SK-N-SH (cell line): ENCODE measurements around the gene SHB. TPM values are rescaled to one million over a fixed set of nuclear protein-coding genes. Genes with fewer than 3 reads are reported as not detected.

Experiments
- CTCF ChIA-PET: fragments of 300-600, 350-600 bp; formaldehyde crosslinking; extraction: SDS; loops from one replicate; lab custom pipeline; 2021; lab: Yijun Ruan, JAX
- POLR2A ChIA-PET: fragments of 350-600 bp; sonication (Branson Sonifier 250); formaldehyde crosslinking; extraction: SDS; loops from one replicate; lab custom pipeline; 2020; ENCODE audit warnings: antibody characterized with exemption, inconsistent platforms; lab: Yijun Ruan, JAX
- DNase-seq: peaks from one replicate; pipeline ENCODE4 v3.0.0; 2012
- H2AFZ ChIP-seq: fragments of 200-600 bp; sonication (generic); 2 replicates; pipeline ENCODE4 v1.8.1; 2016; ENCODE audit warnings: antibody characterized with exemption, mild to moderate bottlenecking, low read depth
- H3F3A ChIP-seq: fragments of 200-600 bp; sonication (generic); replicated peaks from 2 replicates; pipeline ENCODE3; 2016; ENCODE audit warnings: antibody characterized with exemption, mild to moderate bottlenecking; ENCODE audit not compliant: insufficient read depth
- H3K27ac ChIP-seq, 2 experiments: fragments of 200-500 bp in 1 of 2; fragments of 200-600 bp in 1 of 2; sonication (Bioruptor generic) in 1 of 2; sonication (generic), shearing (Covaris generic) in 1 of 2; 2 replicates each; pipeline versions ENCODE4 v1.5.1 to v1.6.1; 2014 to 2016; ENCODE audit warnings: low read depth in 2 of 2, inconsistent platforms in 1 of 2, low read length in 1 of 2, mild to moderate bottlenecking in 1 of 2, mixed read lengths in 1 of 2
- H3K27me3 ChIP-seq: fragments of 200-600 bp; sonication (generic), shearing (Covaris generic); 2 replicates; pipeline ENCODE4 v1.6.1; 2016; ENCODE audit warnings: mixed run types; ENCODE audit not compliant: insufficient read depth
- H3K36me3 ChIP-seq, 2 experiments: fragments of 200-500 bp in 1 of 2; fragments of 200-600 bp in 1 of 2; sonication (Bioruptor generic) in 1 of 2; sonication (generic) in 1 of 2; replicated peaks in 1 of 2; 2 replicates each; pipeline versions ENCODE3 to v1.5.1; 2014 to 2016; ENCODE audit warnings: low read length in 1 of 2, mild to moderate bottlenecking in 1 of 2; ENCODE audit not compliant: insufficient read depth in 2 of 2, control insufficient read depth in 1 of 2
- H3K4me1 ChIP-seq, 2 experiments: fragments of 200-500 bp in 1 of 2; fragments of 200-600 bp in 1 of 2; sonication (Bioruptor generic) in 1 of 2; sonication (generic), shearing (Covaris generic) in 1 of 2; 2 replicates each; pipeline versions ENCODE4 v1.5.1 to v1.6.1; 2014 to 2016; ENCODE audit warnings: low read depth in 1 of 2, low read length in 1 of 2, mixed run types in 1 of 2; ENCODE audit not compliant: insufficient read depth in 2 of 2, control insufficient read depth in 1 of 2
- H3K4me2 ChIP-seq: fragments of 200-600 bp; sonication (generic), shearing (Covaris generic); 2 replicates; pipeline ENCODE4 v1.6.1; 2017; ENCODE audit warnings: mixed run types
- H3K4me3 ChIP-seq, 2 experiments: fragments of 200-500 bp in 1 of 2; fragments of 200-600 bp in 1 of 2; sonication (Bioruptor generic) in 1 of 2; sonication (generic), shearing (Covaris generic) in 1 of 2; 2 replicates each; pipeline versions ENCODE4 v1.5.1 to v1.8.1; 2014 to 2016; ENCODE audit warnings: low read depth in 2 of 2, inconsistent platforms in 1 of 2, low read length in 1 of 2, mild to moderate bottlenecking in 1 of 2, mixed read lengths in 1 of 2, moderate library complexity in 1 of 2
- H3K79me2 ChIP-seq: fragments of 200-600 bp; sonication (generic); 2 replicates; pipeline ENCODE4 v1.8.1; 2017; ENCODE audit warnings: mild to moderate bottlenecking; ENCODE audit not compliant: insufficient read depth
- H3K9ac ChIP-seq: fragments of 200-600 bp; sonication (generic); 2 replicates; pipeline ENCODE4 v1.6.1; 2017; ENCODE audit warnings: mixed run types
- H3K9me2 ChIP-seq: fragments of 200-600 bp; sonication (generic); 2 replicates; pipeline ENCODE4 v1.6.1; 2017; ENCODE audit warnings: mixed run types
- H3K9me3 ChIP-seq: fragments of 200-600 bp; sonication (generic); 2 replicates; pipeline ENCODE4 v1.6.1; 2017; ENCODE audit warnings: mixed run types, mild to moderate bottlenecking, moderate library complexity
- H4K20me1 ChIP-seq: fragments of 200-600 bp; sonication (generic); 2 replicates; pipeline ENCODE4 v1.6.1; 2017; ENCODE audit warnings: mild to moderate bottlenecking, mixed run types; ENCODE audit not compliant: insufficient read depth
- ELF1 ChIP-seq: IDR thresholded peaks from 2 replicates; pipeline ENCODE4 v1.4.0; 2012
- EP300 ChIP-seq, 2 experiments: IDR thresholded peaks; 2 replicates each; pipeline versions ENCODE4 v1.4.0 to v1.6.1; 2012; ENCODE audit warnings: borderline replicate concordance in 1 of 2, low read depth in 1 of 2, low read length in 1 of 2
- NRF1 ChIP-seq: IDR thresholded peaks from 2 replicates; pipeline ENCODE4 v1.6.1; 2012; ENCODE audit warnings: low read depth, mild to moderate bottlenecking, low read length
- RAD21 ChIP-seq: IDR thresholded peaks from 2 replicates; pipeline ENCODE4 v1.6.1; 2012; ENCODE audit warnings: mild to moderate bottlenecking, low read length
- RXRA ChIP-seq: IDR thresholded peaks from 2 replicates; pipeline ENCODE4 v1.4.0; 2012; ENCODE audit warnings: low read depth, mild to moderate bottlenecking, borderline replicate concordance
- TEAD4 ChIP-seq: IDR thresholded peaks from 2 replicates; pipeline ENCODE4 v1.4.0; 2012; ENCODE audit warnings: mild to moderate bottlenecking, borderline replicate concordance; ENCODE audit not compliant: insufficient read depth
- USF1 ChIP-seq: IDR thresholded peaks from 2 replicates; pipeline ENCODE4 v1.4.0; 2012; ENCODE audit warnings: low read depth, borderline replicate concordance
- WGBS: methylation state at CpG from one replicate; pipeline ENCODE4 v1.1.6; 2017; ENCODE audit warnings: low lambda C conversion rate; 5-methylcytosine and 5-hydroxymethylcytosine counted together
- polyA plus RNA-seq, 3 experiments: library from polyadenylated mRNA; depleted of rRNA; stranded (reverse); fragments of >200 nt; gene quantifications; 2 replicates each; pipeline ENCODE4 v1.2.3, GENCODE V29; 2012
- TF ChIP-seq, protein P1 (sequence below): fragments of 200-600 bp; sonication (generic); IDR thresholded peaks from 2 replicates; pipeline ENCODE4 v1.6.1; 2017; ENCODE audit warnings: antibody characterized with exemption, mild to moderate bottlenecking, moderate library complexity

SHB gene
- polyA plus RNA-seq, 1 of the 3 experiments (the other 2 are of a cell fraction) = 26.0 TPM

DNA sequence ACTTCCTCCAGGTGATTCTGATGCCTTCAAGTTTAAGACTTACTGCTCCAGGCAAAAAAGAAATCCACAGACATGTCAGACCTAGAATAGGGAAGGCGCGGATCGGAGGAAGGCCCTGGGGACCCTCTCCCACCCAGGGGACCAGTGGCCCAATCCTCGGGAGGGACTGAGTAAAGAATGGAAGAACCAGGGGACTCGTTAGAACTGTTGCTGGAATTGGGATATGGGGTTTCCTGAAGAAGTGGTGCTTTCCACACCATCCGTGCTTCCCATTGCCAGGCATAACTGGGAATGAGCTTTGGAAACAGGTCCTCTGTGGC lies 101.3 kb downstream of the SHB start:
- H2AFZ ChIP-seq = no peak overlapping the region
- H3K4me1 ChIP-seq = peaks cover 48 to 56% of the 10 kb centered on the region in 2 experiments; a peak in 3 of 4 replicates
- peak overlapping the region; percentile 66 to 96; a peak in 3 of 4 replicates for H3K27ac ChIP-seq
- H3K9me2 ChIP-seq = no peaks in the 10 kb centered on the region
- peaks cover 11 to 13% of the 10 kb centered on the region in 2 experiments for H3K36me3 ChIP-seq
- H4K20me1 ChIP-seq = no peaks in the 10 kb centered on the region
- CTCF ChIA-PET = interaction anchor here (1.3 to 3.4 kb wide), 2 partner anchors 9 to 54 kb away, joined by 4 to 11 read pairs; no protein-coding TSS in a partner anchor
- H3K4me3 ChIP-seq = no peak overlapping the region
- H3K27me3 ChIP-seq = no peaks in the 10 kb centered on the region
- TF ChIP-seq, protein P1, sequence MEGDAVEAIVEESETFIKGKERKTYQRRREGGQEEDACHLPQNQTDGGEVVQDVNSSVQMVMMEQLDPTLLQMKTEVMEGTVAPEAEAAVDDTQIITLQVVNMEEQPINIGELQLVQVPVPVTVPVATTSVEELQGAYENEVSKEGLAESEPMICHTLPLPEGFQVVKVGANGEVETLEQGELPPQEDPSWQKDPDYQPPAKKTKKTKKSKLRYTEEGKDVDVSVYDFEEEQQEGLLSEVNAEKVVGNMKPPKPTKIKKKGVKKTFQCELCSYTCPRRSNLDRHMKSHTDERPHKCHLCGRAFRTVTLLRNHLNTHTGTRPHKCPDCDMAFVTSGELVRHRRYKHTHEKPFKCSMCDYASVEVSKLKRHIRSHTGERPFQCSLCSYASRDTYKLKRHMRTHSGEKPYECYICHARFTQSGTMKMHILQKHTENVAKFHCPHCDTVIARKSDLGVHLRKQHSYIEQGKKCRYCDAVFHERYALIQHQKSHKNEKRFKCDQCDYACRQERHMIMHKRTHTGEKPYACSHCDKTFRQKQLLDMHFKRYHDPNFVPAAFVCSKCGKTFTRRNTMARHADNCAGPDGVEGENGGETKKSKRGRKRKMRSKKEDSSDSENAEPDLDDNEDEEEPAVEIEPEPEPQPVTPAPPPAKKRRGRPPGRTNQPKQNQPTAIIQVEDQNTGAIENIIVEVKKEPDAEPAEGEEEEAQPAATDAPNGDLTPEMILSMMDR = no peak
- no peak for TF ChIP-seq ELF1
- no peak for TF ChIP-seq EP300 (IDR thresholded peaks at IDR 0.05; ENCODE audit: borderline replicate concordance in 1 of 2, low read depth in 1 of 2, low read length in 1 of 2)
- TF ChIP-seq USF1 = no peak
- TF ChIP-seq, all 33 proteins: peak for 0
- Histone ChIP-seq H3K9ac (no peak overlapping the region), H3K79me2 (peaks cover 91% of the 10 kb centered on the region), H3K9me3 (no peaks in the 10 kb centered on the region), H3K4me2 (0 out of 2 replicates have a peak overlapping the region, but pooled peaks have one; percentile 35), H3F3A (peaks cover 27% of the 10 kb centered on the region)
- POLR2A ChIA-PET = no interaction called here
- no peak for DNase-seq
- WGBS = 96% methylated on average over 6 of the region's 6 CpGs

DNA sequence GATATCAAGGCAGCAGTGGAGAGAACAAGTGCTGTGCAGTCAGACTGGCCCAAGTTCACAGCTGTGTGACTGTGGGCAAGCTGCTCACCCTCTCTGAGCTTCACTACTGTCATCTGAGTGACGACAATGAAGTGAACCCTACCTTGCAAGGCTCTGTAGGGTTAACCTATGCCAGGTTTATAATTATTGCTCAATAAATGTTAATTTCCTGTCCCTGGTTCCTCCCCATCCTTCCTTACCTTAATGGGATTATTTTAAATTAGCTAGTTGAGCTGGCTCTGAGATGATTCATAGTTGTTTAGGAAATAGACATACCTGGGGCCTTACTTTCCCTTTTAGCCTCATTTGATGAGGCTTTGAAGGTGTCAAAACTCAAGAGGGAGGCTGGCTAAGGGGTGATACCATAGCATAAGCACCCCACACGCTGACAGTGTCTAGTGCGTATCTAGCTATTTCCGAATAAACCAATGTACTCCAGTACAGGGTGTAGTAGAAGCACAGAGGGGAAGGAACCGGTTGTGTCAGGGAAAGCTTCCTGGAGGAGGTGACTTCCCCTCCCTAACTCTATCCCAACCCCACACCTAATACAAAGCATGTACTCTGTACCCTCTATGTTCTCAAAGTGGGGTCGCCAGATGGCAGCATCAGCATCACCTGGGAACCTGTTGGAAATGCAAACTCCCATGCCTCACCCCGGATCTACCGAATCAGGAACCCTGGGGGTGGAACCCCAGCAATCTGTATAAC lies 101.8 kb downstream of the SHB start:
- Histone ChIP-seq H3K9ac (no peak overlapping the region), H3K27ac (peak overlapping the region in 1 of 2 experiments; percentile 96; a peak in 2 of 4 replicates), H2AFZ (no peak overlapping the region), H3K36me3 (peaks cover 8 to 13% of the 10 kb centered on the region in 2 experiments), H3K4me1 (peaks cover 44 to 50% of the 10 kb centered on the region in 2 experiments; a peak in 3 of 4 replicates), H3K27me3 (no peaks in the 10 kb centered on the region), H3F3A (peaks cover 27% of the 10 kb centered on the region), H3K4me2 (no peak overlapping the region), H3K4me3 (no peak overlapping the region), H4K20me1 (no peaks in the 10 kb centered on the region), H3K9me3 (no peaks in the 10 kb centered on the region), H3K9me2 (no peaks in the 10 kb centered on the region), H3K79me2 (peaks cover 91% of the 10 kb centered on the region)
- DNase-seq = no peak
- 94% methylated on average over 8 of the region's 8 CpGs for WGBS
- no peak for TF ChIP-seq RAD21
- TF ChIP-seq RXRA = no peak
- no peak for TF ChIP-seq NRF1
- TF ChIP-seq TEAD4 = no peak
- CTCF ChIA-PET = interaction anchor here (1.3 to 3.4 kb wide), 4 partner anchors 10 to 54 kb away, joined by 3 to 11 read pairs (median 4); no protein-coding TSS in a partner anchor
- POLR2A ChIA-PET = no interaction called here
